ENCODE measurements around the gene MCHR1.

The MCHR1 gene, protein sequence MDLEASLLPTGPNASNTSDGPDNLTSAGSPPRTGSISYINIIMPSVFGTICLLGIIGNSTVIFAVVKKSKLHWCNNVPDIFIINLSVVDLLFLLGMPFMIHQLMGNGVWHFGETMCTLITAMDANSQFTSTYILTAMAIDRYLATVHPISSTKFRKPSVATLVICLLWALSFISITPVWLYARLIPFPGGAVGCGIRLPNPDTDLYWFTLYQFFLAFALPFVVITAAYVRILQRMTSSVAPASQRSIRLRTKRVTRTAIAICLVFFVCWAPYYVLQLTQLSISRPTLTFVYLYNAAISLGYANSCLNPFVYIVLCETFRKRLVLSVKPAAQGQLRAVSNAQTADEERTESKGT

DNA sequence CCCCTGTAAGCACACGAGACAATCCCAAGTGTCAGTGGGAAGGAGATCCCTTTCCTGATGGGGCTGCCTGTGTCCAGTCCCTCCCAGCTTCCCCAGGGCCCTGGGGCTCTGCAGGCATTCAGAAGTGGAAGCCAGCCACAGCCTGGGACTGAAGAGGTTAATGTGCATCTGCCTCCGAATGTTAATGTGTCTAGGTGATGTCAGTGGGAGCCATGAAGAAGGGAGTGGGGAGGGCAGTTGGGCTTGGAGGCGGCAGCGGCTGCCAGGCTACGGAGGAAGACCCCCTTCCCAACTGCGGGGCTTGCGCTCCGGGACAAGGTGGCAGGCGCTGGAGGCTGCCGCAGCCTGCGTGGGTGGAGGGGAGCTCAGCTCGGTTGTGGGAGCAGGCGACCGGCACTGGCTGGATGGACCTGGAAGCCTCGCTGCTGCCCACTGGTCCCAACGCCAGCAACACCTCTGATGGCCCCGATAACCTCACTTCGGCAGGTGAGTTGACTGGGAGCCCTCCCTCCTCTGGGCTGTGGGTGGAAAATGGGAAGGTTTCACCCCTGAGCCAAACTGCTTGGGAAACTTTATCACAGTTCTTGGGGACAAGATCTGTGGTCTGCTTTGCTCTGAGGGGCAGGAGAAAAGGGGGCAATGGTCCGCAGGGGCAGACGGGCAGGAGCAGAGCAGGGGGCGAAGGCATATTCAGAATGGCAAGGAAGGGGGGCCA is at the start of gene MCHR1:
TSS of gene MCHR1 (plus strand) at position 236 of the 715 bp plus-strand sequence. CDS start at position 405, 169 bp downstream.
- no peak for DNase-seq (ENCODE audit: low read depth)

DNA sequence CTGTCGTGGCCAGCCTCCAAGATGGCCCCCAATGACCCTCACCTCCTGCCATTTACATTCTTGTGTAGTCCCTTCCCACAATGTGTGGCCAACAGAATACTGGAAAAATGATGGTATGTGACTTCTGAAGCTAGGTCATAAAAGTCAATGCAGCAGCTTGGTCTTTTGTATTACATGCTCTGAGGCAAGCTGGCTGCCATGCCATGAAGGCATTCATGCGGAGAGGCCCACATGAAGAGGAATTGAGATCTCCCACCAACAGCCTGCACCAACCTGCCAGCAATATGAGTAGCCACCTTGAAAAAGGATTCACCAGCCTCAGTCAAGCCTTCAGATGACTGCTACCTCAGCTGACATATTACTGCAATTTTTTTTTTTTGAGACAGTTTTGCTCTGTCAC is 47.4 kb upstream of the MCHR1 start:
- DNase-seq (ENCODE audit: low read depth), result no peak

DNA sequence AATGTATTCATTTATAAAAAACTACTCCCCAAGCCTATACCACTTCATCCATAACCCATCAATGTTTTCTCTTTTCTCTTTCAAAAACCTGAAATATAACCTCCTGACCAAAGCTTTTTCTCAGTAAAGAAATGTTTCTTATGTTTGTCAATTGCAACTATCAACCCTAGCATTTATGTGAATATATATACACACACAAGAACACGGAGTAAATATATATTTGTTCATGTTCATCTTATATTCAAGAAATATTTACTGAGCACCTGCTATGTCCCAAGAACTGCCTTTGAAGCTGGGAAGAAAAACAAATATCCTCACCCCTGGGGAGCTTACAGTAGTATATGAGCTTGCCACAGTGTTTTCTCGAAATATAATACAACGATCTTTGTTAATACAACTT is 46.2 kb upstream of the MCHR1 start:
- no peak for DNase-seq (ENCODE audit: low read depth)

DNA sequence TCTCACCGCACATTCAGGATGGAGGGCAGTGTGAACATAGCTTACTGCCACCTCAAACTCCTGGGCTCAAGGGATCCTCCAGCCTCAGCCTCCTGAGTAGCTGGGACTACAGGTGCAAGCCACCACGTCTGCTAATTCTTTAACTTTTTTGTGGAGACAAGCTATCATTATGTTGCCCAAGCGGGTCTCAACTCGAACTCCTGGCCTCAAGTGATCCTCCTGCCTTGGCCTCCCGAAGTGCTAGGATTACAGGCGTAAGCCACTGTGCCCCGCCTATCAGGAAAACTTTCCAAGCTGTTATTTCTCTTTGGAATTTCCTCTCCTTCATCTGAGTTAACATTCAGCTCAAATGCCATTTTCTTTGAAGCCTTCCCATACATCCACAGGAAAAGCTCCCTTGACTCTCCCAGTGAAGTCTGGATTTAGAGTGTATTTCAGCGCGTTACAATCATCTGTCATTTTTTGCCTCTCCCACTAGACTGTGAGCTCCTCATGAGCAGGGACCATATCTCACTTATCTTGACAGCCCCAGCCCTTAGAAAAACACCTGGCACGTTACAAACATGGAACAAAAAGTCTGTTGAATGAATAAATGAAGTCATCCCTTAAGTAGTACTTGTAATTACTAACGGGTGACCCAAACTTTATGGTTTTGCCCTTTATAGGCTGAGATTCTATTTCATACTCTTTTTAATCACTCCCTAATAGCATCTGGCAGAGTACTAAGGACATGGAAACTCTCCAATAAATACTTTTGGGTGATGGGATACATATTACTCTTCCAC is 45.0 kb upstream of the MCHR1 start:
- DNase-seq (ENCODE audit: low read depth), result no peak

DNA sequence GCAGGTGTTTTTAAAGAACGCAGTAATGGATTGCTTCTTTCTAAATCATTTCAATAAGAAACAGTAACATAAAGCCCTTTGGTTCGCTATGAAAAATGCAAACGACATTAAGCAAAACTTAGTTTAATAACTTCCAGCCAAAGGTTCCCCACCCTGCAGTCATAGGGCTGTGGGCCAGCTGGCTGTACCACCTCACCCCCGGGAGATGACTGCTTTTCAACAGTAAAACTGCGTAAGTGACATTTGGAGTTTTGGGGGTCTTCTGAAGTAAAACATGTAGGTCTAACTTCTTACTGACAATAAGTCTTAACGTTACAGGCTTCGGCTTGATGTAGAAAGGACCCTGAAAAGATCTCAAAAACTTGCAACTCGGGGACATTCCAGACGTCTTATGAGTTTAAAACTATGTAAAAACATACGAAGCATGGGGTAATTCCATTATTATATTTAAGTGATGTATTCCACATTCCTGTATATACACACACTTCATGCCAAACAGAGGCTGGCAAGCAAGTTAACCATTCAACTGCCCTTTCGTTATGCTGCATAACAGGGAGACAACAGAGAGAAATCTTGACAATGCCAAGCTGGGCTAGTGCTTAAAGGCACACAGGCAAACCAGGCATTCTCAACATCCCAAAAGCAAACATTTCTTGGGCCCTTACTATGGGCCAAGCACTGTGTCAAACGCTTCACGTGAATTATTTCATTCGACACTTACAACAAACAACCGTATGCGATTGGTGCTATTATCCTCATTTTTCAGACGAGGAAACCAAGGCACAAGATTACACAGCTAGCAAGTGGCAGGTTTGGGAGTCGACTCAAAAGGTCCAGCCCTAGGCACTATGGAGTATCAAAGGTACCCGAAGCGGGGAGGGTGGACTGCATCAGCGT is 44.0 kb upstream of the MCHR1 start:
- DNase-seq (ENCODE audit: low read depth), result no peak

DNA sequence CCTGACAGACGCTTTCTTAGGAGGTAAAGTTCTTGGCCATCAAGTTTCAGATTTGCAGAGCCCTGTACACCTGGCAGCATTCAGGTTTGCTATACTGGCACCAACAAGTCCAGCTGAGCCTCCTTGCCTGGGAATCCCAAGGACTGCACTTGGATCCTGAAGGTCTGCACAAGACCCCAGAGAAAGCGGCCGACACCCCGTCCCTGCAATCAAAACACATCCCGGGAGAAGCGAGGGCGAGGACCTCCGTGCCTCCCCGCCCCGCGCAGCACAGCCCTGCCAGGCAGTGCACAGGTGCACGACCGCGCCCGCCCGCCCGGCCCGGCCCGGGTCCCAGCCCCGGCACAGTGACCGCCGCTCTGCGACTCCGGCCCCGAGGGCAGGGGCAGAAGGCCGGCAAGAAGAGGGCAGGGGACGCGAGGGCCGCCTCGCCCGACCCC is 43.3 kb upstream of the MCHR1 start:
- no peak for DNase-seq (ENCODE audit: low read depth)

DNA sequence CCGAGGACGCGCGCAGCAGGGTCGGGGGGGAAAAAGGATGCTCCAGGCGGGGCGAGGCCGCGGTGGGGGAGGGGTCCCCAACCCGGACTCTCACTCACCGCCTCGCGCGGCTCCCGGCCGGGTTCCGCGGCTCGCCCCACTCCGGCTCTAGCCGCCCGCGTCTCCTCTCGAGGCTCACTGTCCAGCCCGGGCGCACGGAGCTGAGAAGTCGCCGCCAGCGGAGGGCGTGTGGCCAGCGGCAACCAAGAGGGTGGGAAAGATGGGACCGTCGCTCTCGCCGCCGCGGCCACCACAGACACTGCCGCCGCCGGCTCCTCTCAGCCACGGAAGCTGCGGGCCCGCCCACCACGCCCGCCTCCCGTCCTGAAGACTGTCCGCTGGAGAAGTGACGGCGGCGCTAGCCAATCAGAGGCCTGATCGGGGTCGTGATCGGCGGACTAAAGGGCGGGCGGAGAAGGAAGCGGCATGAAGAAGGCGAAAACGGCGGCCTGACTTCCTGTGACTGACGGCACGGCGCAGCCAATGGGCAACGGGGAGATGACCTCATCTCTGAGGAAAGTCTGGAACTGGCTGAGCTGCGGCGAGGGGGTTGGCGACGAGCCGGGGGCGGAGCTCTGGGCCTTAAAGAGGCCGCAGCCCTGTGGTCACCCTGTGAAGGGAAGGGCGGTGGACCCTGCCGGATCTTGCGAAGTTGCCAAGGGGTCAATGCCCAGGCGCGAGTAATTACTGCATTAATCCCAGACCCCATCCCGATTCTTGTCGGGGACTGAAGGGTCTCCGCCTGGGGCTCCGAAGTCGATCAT is 42.7 kb upstream of the MCHR1 start, which contains the start of gene MRTFA:
TSS of gene MRTFA (minus strand) at position 340 of the 803 bp plus-strand sequence.
- DNase-seq (ENCODE audit: low read depth), result peak; percentile 97

DNA sequence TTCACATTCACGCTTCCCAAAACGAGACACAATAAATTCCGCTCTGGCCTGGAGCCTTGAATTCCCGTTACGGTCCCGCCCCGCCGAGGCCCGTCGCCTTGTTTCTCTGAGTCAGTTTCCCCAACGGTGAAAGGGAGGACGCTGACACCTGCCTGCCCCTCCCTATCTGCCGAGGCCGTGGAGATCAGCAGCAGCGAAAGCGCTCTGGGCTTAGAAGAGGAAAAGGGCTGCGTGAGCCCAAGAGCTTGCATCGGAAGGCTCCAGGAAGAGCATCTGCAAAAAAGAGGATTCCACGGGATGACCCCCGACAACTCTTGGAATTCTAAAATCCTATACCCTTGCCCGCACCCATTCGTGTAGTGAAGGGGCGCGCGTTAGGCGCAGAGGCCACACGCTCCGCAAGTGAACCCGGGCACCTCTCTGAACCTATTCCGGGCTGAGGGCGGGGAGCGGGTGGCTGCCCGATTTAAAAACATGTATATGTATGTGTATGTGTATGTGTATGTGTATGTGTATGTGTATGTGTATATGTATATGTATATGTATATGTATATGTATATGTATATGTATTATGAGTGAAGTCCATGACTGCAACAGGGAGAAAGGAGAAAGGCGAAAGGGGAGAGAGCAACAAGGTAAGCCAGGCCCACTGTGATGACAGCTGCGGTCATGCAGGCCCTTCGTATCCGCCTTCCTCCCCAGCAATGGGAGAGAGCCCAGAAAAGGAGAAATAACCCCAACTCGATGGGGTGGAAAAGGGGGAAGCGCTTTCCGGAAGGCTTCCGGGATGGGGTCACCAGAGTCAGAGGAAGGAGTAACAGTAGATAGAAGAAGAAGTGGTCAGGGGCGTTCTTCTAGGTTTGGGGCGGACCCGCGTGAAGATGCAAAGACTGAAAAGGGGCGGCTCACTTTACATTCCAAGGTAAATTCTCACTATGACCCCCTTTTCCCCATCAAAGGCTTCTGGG is 41.8 kb upstream of the MCHR1 start:
- DNase-seq (ENCODE audit: low read depth), result no peak

DNA sequence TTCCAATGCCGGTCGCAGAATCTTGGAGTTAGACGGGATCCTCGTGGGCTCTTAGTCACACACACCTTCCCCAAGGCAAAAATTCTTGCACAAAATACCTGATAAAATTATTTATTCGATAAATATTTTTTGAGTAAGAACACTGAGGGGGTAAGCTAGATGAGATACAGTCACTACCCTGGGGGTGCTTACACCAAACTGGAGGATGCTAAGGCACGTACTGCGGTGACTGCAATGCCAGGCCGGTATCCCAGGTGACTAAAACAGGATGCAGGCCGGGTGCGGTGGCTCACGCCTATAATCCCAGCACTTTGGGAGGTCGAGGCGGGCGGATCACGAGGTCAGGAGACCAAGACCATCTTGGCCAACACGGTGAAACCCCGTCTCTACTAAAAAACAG is 41.0 kb upstream of the MCHR1 start:
- no peak for DNase-seq (ENCODE audit: low read depth)

DNA sequence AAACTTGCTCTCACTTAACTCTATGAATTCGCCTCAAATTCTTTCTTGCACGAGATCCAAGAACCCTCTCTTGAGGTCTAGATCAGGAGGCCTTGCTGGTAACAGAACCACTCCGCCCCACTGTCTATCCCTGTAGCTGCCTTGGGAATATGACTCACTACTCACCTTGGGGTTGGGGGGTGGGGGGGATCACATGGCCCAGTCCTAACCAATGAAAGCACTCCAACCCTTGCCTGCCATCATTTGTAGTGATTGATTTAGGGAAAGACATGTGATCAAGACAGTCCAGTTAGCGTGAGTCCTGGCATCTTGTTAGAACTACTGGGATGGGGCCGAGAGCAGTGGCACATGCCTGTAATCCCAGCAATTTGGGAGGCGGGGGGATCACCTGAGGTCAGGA is 38.0 kb upstream of the MCHR1 start:
- DNase-seq (ENCODE audit: low read depth), result no peak

DNA sequence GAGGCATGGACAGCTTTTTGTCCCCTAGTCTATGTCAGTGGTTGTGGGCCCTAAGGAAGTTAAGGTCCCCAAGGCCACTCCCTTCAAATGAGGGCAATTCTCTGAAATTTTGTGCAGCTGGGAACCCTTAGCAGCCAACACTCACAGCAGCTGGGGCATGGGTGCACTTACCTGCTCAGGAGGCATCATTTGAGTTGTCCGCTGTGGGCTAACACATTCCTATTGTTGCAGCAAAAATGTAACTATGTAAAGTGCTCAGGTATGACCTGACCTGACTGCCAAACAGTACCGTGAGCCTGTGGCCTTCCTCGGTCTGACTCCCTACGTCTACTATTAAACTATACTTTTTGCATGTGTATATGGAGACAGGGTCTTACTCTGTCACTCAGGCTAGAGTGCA is 37.0 kb upstream of the MCHR1 start:
- no peak for DNase-seq (ENCODE audit: low read depth)

DNA sequence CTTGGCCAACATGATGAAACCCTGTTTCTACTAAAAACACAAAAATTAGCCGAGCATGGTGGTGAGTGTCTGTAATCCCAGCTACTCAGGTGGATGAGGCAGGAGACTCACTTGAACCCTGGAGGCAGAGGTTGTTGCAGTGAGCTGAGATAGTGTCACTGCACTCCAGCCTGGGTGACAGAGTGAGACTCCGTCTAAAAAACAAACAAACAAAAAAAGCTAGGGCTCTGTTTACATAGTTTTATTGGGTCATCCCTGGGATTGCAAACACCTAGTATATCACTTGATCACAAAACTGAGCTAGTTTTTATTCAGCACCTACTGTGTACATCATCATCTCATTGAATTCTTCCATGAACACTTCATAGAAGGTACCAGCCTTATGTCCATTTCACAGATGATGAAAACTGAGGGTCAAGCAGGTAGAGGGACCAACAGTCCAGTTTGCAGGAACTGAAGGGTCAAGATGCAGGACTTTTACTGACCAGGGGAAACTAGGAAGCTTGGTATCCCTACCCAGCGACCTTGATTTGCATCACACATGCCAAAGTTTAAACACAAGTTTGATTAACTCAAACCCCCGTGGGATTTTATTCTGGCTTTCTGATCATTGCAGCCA is 33.6 kb upstream of the MCHR1 start:
- DNase-seq (ENCODE audit: low read depth), result no peak

DNA sequence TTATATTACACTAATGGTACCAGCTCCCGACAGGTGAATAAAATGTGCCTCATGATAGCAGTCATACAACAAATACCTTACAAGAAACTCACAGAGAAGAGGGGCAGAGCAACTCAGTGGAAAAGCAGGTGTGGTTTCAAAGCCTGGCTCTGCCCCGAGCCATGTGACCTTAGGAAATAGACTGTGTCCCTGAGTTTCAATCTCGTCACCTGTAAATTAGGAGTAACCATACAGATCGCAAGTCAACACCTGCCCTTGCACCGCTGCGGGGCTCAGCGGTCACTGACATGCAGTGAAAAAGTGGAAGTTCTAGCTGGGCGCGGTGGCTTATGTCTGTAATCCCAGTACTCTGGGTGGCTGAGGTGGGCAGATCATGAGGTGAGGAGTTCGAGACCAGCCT is 30.9 kb upstream of the MCHR1 start:
- no peak for DNase-seq (ENCODE audit: low read depth)

DNA sequence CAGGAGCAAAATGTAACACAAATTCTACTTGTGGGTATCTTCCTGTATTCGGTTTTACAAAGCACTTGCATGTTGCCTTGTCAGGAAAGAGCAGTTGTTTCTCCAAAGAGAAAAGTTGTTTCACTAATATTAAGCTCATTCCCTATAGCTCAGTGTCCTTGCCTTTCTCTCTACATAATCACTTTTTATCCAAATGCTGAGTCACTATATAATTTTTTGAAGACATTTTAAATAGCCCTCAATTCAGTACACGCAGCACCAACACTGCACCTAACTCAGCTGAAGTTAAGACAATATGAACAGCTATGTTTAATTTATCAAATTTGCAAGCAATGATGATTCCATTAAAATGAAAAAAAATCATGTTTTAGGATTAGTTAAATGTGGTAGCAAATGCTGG is 28.2 kb upstream of the MCHR1 start:
- DNase-seq (ENCODE audit: low read depth), result no peak

DNA sequence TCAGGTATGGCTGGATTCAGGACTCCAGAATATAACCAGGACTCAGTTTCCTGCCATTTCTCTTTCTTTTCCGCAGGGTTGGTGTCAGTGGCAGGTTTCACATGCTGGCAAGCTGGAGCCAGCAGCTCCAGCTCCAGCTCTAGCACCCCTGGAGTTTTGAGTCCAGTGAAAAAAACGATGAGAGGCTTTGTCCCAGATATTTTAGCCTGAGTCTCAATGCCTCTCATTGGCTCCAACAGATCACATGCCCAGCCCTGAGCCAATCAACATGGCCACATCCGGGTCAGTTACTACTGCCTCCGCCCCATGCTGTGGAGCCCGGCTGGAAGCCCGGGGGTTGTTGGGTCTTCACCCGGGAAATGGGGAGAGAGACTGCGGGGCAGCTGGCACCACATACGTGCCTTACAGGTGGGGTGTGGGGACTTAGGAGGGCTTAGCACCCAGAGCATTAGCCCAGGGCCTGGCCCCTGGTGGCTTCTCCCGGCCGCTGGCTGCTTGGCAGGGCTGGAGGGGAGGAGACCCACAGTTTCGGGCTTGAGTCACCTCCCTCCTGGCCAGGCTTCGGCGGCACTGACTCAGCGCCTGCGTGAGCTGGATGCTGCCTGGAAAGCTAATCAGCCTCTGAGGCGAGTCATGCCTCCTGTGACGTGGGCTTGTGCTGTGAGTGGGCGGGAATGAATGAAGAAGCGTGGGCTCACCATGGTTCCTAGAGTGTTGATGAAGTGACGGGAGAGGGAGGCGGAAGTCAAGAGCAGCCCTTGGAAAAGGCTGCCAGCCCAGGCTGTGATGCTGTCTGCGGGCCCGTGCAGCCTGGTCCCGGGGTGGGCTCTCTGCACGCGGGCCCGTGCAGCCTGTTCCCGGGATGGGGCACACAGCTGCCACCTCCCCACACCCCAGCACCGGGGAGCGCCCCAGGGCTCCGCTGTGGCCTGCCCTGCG is 27.5 kb upstream of the MCHR1 start:
- DNase-seq (ENCODE audit: low read depth), result peak; percentile 92

DNA sequence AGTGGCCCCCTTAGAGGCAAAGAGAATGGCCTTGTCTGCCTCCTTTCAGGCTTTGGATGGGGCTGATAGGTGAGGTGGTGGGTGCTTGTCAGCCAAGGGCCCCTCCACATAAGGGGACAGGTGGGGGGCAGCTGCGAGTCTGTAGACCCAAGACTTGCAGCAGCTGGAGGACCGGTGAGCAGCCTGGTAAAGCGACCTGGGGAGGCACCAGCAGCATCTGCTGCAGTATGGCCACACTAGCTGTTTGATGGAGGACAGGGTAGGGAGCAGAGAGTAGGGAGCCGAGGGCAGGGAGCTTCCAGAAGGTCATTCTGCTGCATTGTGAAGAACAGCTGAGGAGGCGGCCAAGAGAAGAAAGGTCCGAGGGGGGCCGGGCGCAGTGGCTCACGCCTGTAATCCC is 25.9 kb upstream of the MCHR1 start:
- DNase-seq (ENCODE audit: low read depth), result no peak

DNA sequence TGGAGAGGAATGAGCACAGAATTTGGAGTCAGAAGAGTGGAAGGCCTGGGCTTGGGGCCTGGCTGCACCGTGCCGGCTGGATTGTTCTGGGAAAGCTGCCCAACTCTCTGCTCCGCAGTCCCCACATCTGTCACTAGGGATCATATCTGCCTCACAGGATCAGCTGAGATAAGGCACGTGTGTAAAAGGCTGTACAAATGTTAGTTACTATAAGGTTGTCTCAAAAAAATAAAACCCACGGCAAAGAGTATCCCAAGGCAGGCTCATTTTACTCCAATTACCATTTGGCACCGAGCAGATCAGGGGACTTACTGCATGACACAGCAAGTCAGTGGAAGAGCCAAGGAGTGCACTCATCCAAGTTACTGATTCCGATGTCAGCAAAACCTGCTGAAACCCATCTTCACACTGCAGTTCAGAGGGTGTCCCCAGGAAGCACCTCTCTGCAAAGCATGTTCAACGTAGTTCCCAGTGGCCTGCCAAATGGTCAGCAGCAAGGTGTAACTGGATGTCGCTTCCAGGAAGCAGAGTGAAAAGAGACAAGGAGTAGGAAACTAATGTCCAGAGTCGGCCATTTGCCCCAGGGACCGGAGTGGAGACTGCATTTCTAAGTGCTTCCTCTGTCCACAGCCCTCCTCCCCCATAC is 24.6 kb upstream of the MCHR1 start:
- no peak for DNase-seq (ENCODE audit: low read depth)
